ENCODE measurements around the gene COL18A1. TPM values are rescaled to one million over a fixed set of nuclear protein-coding genes. Genes with fewer than 3 reads are reported as not detected.

The COL18A1 gene
- polyA plus RNA-seq, 1 donor (not counting 4 experiments of a cell fraction or from before 2014, with no cell fraction given), result 13.0 TPM

DNA sequence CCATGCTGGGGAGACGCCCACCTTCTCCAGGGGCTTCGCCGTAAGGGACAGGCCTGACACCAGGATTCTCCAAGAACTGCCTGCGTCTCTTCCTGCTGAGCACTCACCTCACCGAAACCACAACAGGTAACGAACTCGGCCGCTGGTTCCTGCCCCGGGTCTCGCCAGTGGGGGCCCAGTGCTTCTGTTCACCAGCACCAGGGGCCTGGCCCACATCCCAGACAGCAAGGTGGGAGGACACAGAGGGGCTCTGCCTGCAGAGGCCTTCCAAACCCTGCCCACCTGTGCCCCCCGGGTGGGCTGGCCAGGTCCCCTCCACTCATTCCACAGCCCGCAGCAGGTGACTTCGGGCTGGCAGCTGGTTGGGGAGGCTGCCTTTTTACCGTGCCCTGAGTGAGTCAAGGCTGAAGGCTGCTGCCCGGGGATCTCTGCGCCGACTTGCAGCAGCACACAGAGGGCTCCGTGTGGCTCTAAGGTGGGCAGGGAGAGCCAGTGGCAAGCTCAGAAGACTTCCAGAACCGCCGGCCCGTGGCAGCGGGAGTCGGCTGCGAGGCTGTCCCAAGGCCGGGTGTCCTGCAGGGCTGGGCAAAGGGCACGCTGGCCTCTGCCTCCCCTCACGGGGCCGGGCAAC, 14.7 kb upstream of the COL18A1 start:
- no peak overlapping the region for H3K9ac ChIP-seq (ENCODE audit: control insufficient read depth, extremely low read depth, insufficient read depth, low read length)
- H3K4me3 ChIP-seq (ENCODE audit: control insufficient read depth in 2 of 3, extremely low read depth in 1 of 3, insufficient read depth in 2 of 3, low read depth in 1 of 3, low read length in 3 of 3), result no peak overlapping the region
- H3K4me2 ChIP-seq (ENCODE audit: control insufficient read depth, extremely low read depth, insufficient read depth, low read depth, low read length), result no peak overlapping the region
- dilution Hi-C loops (cut with MboI; ENCODE audit: extremely low pct_ligation_motif_present, low sequenced_read_pairs), result no loop called here
- peaks cover 12% of the 10 kb centered on the region for H3K4me1 ChIP-seq (ENCODE audit: control insufficient read depth, extremely low read depth, insufficient read depth, low read length)
- peaks cover 61% of the 10 kb centered on the region for H3K27me3 ChIP-seq (ENCODE audit: control insufficient read depth, extremely low read depth, insufficient read depth, low read length)
- FAIRE-seq (no peak), DNase-seq (ENCODE audit: low read depth, low spot score) (no peak)
- no peak overlapping the region for H3K27ac ChIP-seq (ENCODE audit: control insufficient read depth, insufficient read depth, low read length)
- no peak for TF ChIP-seq EZH2 (IDR thresholded peaks at IDR 0.05; ENCODE audit: low read length)
- no peak for TF ChIP-seq CTCF (optimal IDR thresholded peaks at IDR 0.05 in 1 of 3, IDR thresholded peaks at IDR 0.05 in 1 of 3, conservative IDR thresholded peaks at IDR 0.05 in 1 of 3; ENCODE audit: extremely low read depth in 1 of 3, insufficient read depth in 2 of 3, low read length in 3 of 3)
- peaks cover 3% of the 10 kb centered on the region for H4K20me1 ChIP-seq (ENCODE audit: control insufficient read depth, extremely low read depth, insufficient read depth, low read length)
- H2AFZ ChIP-seq (ENCODE audit: control insufficient read depth, low read length), result no peak overlapping the region
- no peaks in the 10 kb centered on the region for H3K79me2 ChIP-seq (ENCODE audit: control insufficient read depth, insufficient read depth, low read length)
- no peaks in the 10 kb centered on the region for H3K9me1 ChIP-seq (ENCODE audit: control insufficient read depth, extremely low read depth, insufficient read depth, low read length)
- no peaks in the 10 kb centered on the region for H3K36me3 ChIP-seq (ENCODE audit: control insufficient read depth in 2 of 2, extremely low read depth in 1 of 2, insufficient read depth in 2 of 2, low read length in 2 of 2)
- H3K9me3 ChIP-seq (ENCODE audit: control insufficient read depth, low read depth, low read length), result no peaks in the 10 kb centered on the region

DNA sequence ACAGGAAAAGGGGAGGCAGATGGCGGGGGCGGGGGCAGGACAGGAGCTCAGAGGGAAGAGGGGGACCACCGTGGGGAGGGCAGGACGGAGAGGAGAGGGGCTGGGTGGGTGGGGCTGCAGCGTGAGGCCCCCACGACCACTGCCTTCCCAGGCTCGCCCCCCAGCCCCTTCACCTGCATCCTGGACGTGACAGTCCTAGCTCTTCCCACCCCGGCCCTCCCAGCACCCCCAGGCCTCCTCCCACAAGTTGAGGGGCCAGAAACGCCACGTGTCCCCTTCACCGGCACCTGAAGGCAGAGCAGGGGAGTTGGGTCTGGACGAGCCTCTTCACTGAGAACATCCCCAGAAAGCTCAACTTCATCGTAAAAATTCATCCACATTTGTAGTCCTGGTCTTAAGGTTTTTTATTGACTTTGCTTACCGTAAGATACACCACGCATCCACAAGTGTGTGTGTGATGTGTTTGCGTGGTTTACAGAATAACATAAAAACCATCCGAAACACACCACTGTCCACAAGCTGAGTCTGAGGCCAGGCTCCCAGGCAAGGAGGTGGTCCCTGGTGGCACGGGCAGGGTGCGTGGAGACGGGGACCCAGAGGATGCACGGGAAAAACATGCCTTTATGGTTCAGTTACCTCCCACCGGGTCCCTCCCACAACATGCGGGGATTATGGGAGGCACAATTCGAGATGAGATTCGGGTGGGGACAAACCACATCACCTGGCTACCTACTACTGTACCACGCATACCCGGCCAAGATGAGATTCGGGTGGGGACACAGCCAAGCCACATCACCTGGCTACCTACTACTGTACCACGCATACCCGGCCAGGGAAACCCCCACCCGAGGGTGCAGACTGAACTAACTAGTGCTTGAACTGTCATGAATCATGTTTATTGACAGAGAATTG, 13.9 kb upstream of the COL18A1 start:
- dilution Hi-C loops (cut with MboI; ENCODE audit: extremely low pct_ligation_motif_present, low sequenced_read_pairs), result no loop called here
- Histone ChIP-seq H3K36me3 (ENCODE audit: control insufficient read depth in 2 of 2, extremely low read depth in 1 of 2, insufficient read depth in 2 of 2, low read length in 2 of 2) (no peaks in the 10 kb centered on the region), H3K4me1 (ENCODE audit: control insufficient read depth, extremely low read depth, insufficient read depth, low read length) (peaks cover 12% of the 10 kb centered on the region), H3K9me1 (ENCODE audit: control insufficient read depth, extremely low read depth, insufficient read depth, low read length) (no peaks in the 10 kb centered on the region), H3K9me3 (ENCODE audit: control insufficient read depth, low read depth, low read length) (no peaks in the 10 kb centered on the region), H3K27me3 (ENCODE audit: control insufficient read depth, extremely low read depth, insufficient read depth, low read length) (peaks cover 53% of the 10 kb centered on the region), H3K4me3 (ENCODE audit: control insufficient read depth in 2 of 3, extremely low read depth in 1 of 3, insufficient read depth in 2 of 3, low read depth in 1 of 3, low read length in 3 of 3) (no peak overlapping the region), H3K27ac (ENCODE audit: control insufficient read depth, insufficient read depth, low read length) (no peak overlapping the region), H3K79me2 (ENCODE audit: control insufficient read depth, insufficient read depth, low read length) (no peaks in the 10 kb centered on the region), H4K20me1 (ENCODE audit: control insufficient read depth, extremely low read depth, insufficient read depth, low read length) (peaks cover 3% of the 10 kb centered on the region), H2AFZ (ENCODE audit: control insufficient read depth, low read length) (no peak overlapping the region), H3K9ac (ENCODE audit: control insufficient read depth, extremely low read depth, insufficient read depth, low read length) (no peak overlapping the region), H3K4me2 (ENCODE audit: control insufficient read depth, extremely low read depth, insufficient read depth, low read depth, low read length) (no peak overlapping the region)
- DNase-seq (ENCODE audit: low read depth, low spot score), result no peak
- TF ChIP-seq EZH2 (IDR thresholded peaks at IDR 0.05; ENCODE audit: low read length) (no peak), CTCF (optimal IDR thresholded peaks at IDR 0.05 in 1 of 3, IDR thresholded peaks at IDR 0.05 in 1 of 3, conservative IDR thresholded peaks at IDR 0.05 in 1 of 3; ENCODE audit: extremely low read depth in 1 of 3, insufficient read depth in 2 of 3, low read length in 3 of 3) (no peak)
- no peak for FAIRE-seq

Measured in keratinocyte (primary cell).